ENCODE data around the gene ADCY3.

ADCY3 gene

GRCh38 chr2:24925815-24926214 is 5.8 kb upstream of the ADCY3 start:
- no peak for ATAC-seq
- DNase-seq = no peak

- no peak for ATAC-seq
- no peak for DNase-seq
Measured at GRCh38 chr2:24924732-24925131, 4.7 kb upstream of the ADCY3 start.

GRCh38 chr2:24924266-24924665 is 4.2 kb upstream of the ADCY3 start:
- ATAC-seq (no peak), DNase-seq (no peak)

GRCh38 chr2:24923106-24923505 is 3.1 kb upstream of the ADCY3 start:
- no peak for DNase-seq
- ATAC-seq = no peak

GRCh38 chr2:24922556-24922955 is 2.5 kb upstream of the ADCY3 start:
- DNase-seq (no peak), ATAC-seq (no peak)

- DNase-seq (peak; percentile 36), ATAC-seq (no peak)
Measured at GRCh38 chr2:24920809-24921441, 888 bp upstream of the ADCY3 start.

- peak; percentile 51 for DNase-seq
- ATAC-seq = peak; percentile 7
Measured at GRCh38 chr2:24919506-24920097, 435 bp downstream of the ADCY3 start.

- peak; percentile 42 for ATAC-seq
- DNase-seq = peak; percentile 66
Measured at GRCh38 chr2:24919037-24919505, 966 bp downstream of the ADCY3 start.

GRCh38 chr2:24918326-24919036 is 1.6 kb downstream of the ADCY3 start:
- ATAC-seq (no peak), DNase-seq (no peak)

GRCh38 chr2:24917731-24918325 is 2.2 kb downstream of the ADCY3 start:
- ATAC-seq (no peak), DNase-seq (no peak)

GRCh38 chr2:24917086-24917485 is 3.0 kb downstream of the ADCY3 start:
- ATAC-seq = peak; percentile 75

GRCh38 chr2:24915796-24916195 is 4.2 kb downstream of the ADCY3 start:
- ATAC-seq = no peak
- no peak for DNase-seq

More at GRCh38 chr2:24917086-24917485, 3.0 kb downstream of the ADCY3 start:
- peak; percentile 73 for DNase-seq

- ATAC-seq = no peak
- DNase-seq = no peak
Measured at GRCh38 chr2:24915175-24915574, 4.9 kb downstream of the ADCY3 start.

GRCh38 chr2:24914713-24915112 is 5.3 kb downstream of the ADCY3 start:
- ATAC-seq (no peak), DNase-seq (no peak)

GRCh38 chr2:24913911-24914310 is 6.1 kb downstream of the ADCY3 start:
- ATAC-seq (no peak), DNase-seq (no peak)

- DNase-seq = no peak
- ATAC-seq = no peak
Measured at GRCh38 chr2:24912986-24913385, 7.1 kb downstream of the ADCY3 start.

- DNase-seq (no peak), ATAC-seq (no peak)
Measured at GRCh38 chr2:24912523-24912922, 7.5 kb downstream of the ADCY3 start.

GRCh38 chr2:24910245-24910644 is 9.8 kb downstream of the ADCY3 start:
- ATAC-seq = no peak
- DNase-seq = no peak

GRCh38 chr2:24909555-24910177 is 10.4 kb downstream of the ADCY3 start:
- no peak for DNase-seq
- ATAC-seq = no peak

GRCh38 chr2:24908461-24908901 is 11.6 kb downstream of the ADCY3 start:
- peak; percentile 24 for ATAC-seq
- DNase-seq = no peak

- DNase-seq = no peak
Measured at GRCh38 chr2:24907116-24907515, 12.9 kb downstream of the ADCY3 start.

GRCh38 chr2:24906466-24906865 is 13.6 kb downstream of the ADCY3 start:
- DNase-seq = no peak
- ATAC-seq = no peak

More at GRCh38 chr2:24907116-24907515, 12.9 kb downstream of the ADCY3 start:
- no peak for ATAC-seq
